Gastrocnemius medialis (tissue), 4 donors: Measurements from ENCODE around the gene ACTA1. TPM values are rescaled to one million over a fixed set of nuclear protein-coding genes. Genes with fewer than 3 reads are reported as not detected.
"Not testable (repeated sequence)": the region's sequence is repeated elsewhere in the genome, so short reads cannot be mapped to it uniquely, and the experiment has no call there.

Experiments used
- ATAC-seq, 2 donors: fragments of 150-250 bp; one replicate each; pipeline ENCODE4 v1.9.1; 2016
- DNase-seq, 2 donors: peaks; one replicate each; pipeline ENCODE4 v3.0.0-alpha.2; 2019
- H3K27ac ChIP-seq, 4 donors: fragments of 200-600 bp; sonication (generic); 1 replicate in 1 of 4; 2 replicates in 3 of 4; pipeline ENCODE4 v1.5.1; 2016 to 2018; ENCODE audit warnings: mild to moderate bottlenecking in 2 of 4, moderate library complexity in 1 of 4
- H3K27me3 ChIP-seq, 3 donors: fragments of 200-600 bp; sonication (generic) in 2 of 3; 1 replicate in 1 of 3; 2 replicates in 2 of 3; pipeline versions ENCODE4 v1.5.1 to v1.6.0; 2016 to 2019; ENCODE audit warnings: mild to moderate bottlenecking in 1 of 3, moderate library complexity in 1 of 3
- H3K36me3 ChIP-seq, 2 donors: fragments of 200-600 bp; sonication (generic) in 1 of 2; one replicate each; pipeline ENCODE4 v1.5.1; 2017 to 2018
- H3K4me1 ChIP-seq, 2 donors: fragments of 200-600 bp; sonication (generic) in 1 of 2; one replicate each; pipeline ENCODE4 v1.5.1; 2016 to 2017; ENCODE audit warnings: mild to moderate bottlenecking in 2 of 2
- H3K4me3 ChIP-seq, 4 donors: fragments of 200-600 bp; sonication (generic) in 3 of 4; 1 replicate in 1 of 4; 2 replicates in 3 of 4; pipeline ENCODE4 v1.5.1; 2016 to 2019; ENCODE audit warnings: mild to moderate bottlenecking in 2 of 4
- H3K9me3 ChIP-seq, 3 donors: fragments of 200-600 bp; sonication (generic) in 2 of 3; 1 replicate in 1 of 3; 2 replicates in 2 of 3; pipeline ENCODE4 v1.5.1; 2016 to 2019
- POLR2A ChIP-seq, 2 donors: fragments of 450-650 bp; IDR thresholded peaks; one replicate each; pipeline ENCODE4 v1.6.1; 2017; ENCODE audit warnings: antibody characterized with exemption in 2 of 2, mild to moderate bottlenecking in 2 of 2, moderate library complexity in 2 of 2
- in situ Hi-C, 4 donors: fragments of 200-750 bp; cut with MboI; loops; one replicate each; pipeline versions ENCODE4 v1.15.0 to v1.8.0; 2017; ENCODE audit warnings: low sequenced_read_pairs in 4 of 4
- intact Hi-C: fragments of 100-400 bp; cut with DNase I; formaldehyde crosslinking; loops from one replicate; pipeline ENCODE4 v1.15.1; 2023; ENCODE audit warnings: low total_unique reads
- total RNA-seq, 4 donors: library from RNA; depleted of rRNA; stranded (reverse); fragments of >200 nt; gene quantifications; one replicate each; pipeline versions ENCODE4 v1.1.0 to v1.2.3, GENCODE V29; 2016
- TF ChIP-seq, protein P1 (sequence below), 5 experiments: fragments of 450-650 bp in 3 of 5; fragments of 200-600 bp in 2 of 5; sonication (generic) in 2 of 5; IDR thresholded peaks in 4 of 5; conservative IDR thresholded peaks in 1 of 5; 1 replicate in 4 of 5; 2 replicates in 1 of 5; pipeline ENCODE4 v1.5.1; 2016 to 2019; ENCODE audit warnings: antibody characterized with exemption in 5 of 5, mild to moderate bottlenecking in 3 of 5, moderate library complexity in 3 of 5

Gene ACTA1
- total RNA-seq, 4 donors from 2014 or later = 2,912 to 35,934 (median 16,282) TPM

DNA sequence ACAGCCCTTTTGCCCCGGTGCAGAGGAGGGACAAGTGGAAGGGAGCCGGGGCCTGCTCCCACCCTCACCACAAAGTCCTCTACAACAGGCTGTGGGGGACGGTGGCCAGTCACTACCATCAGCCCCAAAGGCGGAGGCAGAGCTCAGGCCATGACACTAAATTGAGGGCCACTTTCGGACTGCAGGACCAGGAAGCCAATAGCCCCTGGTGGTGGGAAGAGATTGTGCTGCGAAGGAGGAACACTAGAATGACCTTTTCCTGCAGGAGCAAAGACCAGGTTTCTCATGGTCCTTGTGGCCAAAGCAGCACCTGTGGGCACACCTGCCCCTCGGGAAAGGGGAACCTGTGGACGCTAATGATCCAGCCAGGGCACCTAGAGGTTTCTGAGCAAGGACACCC is 30.3 kb downstream of the ACTA1 start:
- Histone ChIP-seq H3K4me3 (no peak overlapping the region), H3K36me3 (no peaks in the 10 kb centered on the region), H3K27me3 (no peaks in the 10 kb centered on the region), H3K9me3 (no peaks in the 10 kb centered on the region), H3K27ac (no peak overlapping the region), H3K4me1 (peaks cover 17% of the 10 kb centered on the region in 2 donors)
- in situ Hi-C loops = no loop called here
- TF ChIP-seq, protein P1, sequence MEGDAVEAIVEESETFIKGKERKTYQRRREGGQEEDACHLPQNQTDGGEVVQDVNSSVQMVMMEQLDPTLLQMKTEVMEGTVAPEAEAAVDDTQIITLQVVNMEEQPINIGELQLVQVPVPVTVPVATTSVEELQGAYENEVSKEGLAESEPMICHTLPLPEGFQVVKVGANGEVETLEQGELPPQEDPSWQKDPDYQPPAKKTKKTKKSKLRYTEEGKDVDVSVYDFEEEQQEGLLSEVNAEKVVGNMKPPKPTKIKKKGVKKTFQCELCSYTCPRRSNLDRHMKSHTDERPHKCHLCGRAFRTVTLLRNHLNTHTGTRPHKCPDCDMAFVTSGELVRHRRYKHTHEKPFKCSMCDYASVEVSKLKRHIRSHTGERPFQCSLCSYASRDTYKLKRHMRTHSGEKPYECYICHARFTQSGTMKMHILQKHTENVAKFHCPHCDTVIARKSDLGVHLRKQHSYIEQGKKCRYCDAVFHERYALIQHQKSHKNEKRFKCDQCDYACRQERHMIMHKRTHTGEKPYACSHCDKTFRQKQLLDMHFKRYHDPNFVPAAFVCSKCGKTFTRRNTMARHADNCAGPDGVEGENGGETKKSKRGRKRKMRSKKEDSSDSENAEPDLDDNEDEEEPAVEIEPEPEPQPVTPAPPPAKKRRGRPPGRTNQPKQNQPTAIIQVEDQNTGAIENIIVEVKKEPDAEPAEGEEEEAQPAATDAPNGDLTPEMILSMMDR (IDR thresholded peaks at IDR 0.05 in 4 of 5, conservative IDR thresholded peaks at IDR 0.05 in 1 of 5) = no peak
- no peak for TF ChIP-seq POLR2A (IDR thresholded peaks at IDR 0.05)
- ATAC-seq (no peak), DNase-seq (no peak)
- intact Hi-C loops = no loop called here

DNA sequence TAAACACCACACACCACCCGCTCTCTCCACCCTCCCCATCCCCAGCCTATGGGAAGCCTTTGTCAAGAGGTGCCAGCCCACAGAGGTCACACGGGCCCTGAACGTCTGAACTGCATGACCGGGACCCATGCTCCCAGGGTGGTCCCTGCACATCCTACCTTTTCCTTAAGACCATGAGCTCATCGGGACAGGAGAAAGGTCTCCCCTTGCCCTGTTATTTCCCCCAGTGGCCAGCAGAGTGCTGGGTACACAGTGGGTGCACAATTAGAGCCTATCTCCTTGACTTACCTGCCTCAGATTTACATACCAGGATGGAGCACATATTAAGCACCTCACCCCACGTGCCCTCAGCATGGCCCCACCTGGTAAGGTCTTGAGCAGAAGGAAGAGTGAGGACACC is 30.9 kb downstream of the ACTA1 start:
- ATAC-seq = no peak
- in situ Hi-C loops (no loop called here), intact Hi-C loops (no loop called here)
- Histone ChIP-seq H3K27me3 (no peaks in the 10 kb centered on the region), H3K4me3 (no peak overlapping the region), H3K4me1 (peaks cover 11 to 12% of the 10 kb centered on the region in 2 donors), H3K27ac (no peak overlapping the region), H3K9me3 (no peaks in the 10 kb centered on the region), H3K36me3 (no peaks in the 10 kb centered on the region)
- TF ChIP-seq, protein P1 (IDR thresholded peaks at IDR 0.05 in 4 of 5, conservative IDR thresholded peaks at IDR 0.05 in 1 of 5) = no peak
- no peak for TF ChIP-seq POLR2A (IDR thresholded peaks at IDR 0.05)
- DNase-seq = no peak

DNA sequence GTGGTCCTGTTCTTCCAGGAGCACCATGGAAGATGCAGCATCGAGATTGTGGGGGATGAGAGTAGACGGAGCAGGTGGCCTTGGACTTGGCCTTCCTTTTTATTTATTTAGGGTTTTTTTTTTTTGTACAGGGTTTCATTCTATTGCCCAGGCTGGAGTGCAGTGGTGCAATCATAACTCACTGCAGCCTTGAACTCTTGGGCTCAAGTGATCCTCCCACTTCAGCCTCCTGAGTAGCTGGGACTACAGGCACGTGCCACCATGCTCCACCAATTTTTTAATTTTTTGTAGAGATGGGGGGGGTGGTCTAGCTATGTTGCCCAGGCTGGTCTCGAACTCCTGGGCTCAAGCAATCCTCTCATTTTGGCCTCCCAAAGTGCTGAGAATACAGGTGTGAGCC is 31.6 kb downstream of the ACTA1 start:
- H3K27me3 ChIP-seq, in situ Hi-C loops, H3K4me3 ChIP-seq, DNase-seq, H3K27ac ChIP-seq, ATAC-seq, intact Hi-C loops, H3K9me3 ChIP-seq, H3K36me3 ChIP-seq, H3K4me1 ChIP-seq: not testable (repeated sequence)

DNA sequence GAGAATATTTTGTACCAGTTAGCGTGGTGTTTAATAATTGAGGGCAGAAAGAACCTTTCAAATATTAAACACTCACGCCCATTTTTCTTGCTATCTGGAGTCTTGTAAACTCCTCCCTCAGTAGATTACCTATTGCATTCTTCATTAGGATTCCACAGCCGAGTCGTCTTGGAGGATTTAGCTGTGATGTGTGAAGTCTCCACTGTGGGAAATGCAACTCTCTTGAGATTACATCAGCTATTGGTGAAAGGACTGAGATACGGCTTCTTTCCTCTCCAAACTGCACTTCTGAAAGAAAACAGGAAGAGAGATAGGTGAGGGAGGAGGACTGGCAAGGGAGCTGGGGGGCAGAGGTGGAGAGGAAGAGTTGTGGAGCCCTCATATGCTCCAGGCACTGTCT is 36.1 kb downstream of the ACTA1 start:
- DNase-seq = no peak
- in situ Hi-C loops = no loop called here
- ATAC-seq = no peak
- Histone ChIP-seq H3K27ac (no peak overlapping the region), H3K36me3 (no peaks in the 10 kb centered on the region), H3K9me3 (no peaks in the 10 kb centered on the region), H3K4me3 (no peak overlapping the region), H3K4me1 (no peaks in the 10 kb centered on the region), H3K27me3 (no peaks in the 10 kb centered on the region)
- no peak for TF ChIP-seq POLR2A (IDR thresholded peaks at IDR 0.05)
- TF ChIP-seq, protein P1 (IDR thresholded peaks at IDR 0.05 in 4 of 5, conservative IDR thresholded peaks at IDR 0.05 in 1 of 5) = no peak
- intact Hi-C loops = no loop called here

DNA sequence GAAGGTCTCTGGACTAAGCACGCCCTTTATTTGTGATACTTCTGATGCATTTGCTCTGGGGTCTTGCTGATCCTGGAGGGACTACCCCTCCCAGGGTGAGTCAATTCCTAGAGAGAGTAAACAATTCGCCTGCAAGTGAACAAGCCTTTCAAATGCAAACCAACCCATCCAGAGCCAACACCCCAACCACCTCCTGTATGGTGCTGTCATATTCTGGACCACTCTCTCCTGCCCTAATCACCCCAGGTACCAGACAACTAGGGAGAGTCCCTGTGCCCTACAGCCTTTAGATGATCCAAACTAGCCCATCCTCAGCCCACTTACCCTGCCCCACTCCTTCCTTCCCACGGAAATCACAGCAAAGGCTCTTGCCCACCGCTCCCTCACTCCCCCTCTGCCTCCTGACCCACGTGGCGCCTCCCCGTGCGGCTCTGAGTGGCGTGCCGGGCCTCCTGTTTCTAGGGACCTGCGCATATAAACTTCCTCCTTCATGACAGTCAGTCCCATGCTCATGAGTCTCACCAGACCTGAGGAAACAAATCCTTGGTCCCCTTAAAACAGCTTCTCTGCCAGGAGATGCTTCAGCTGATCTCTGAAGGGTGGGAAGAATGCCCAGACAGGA is 37.2 kb downstream of the ACTA1 start:
- no peaks in the 10 kb centered on the region for H3K36me3 ChIP-seq
- H3K27me3 ChIP-seq = no peaks in the 10 kb centered on the region
- no peak overlapping the region for H3K27ac ChIP-seq
- TF ChIP-seq POLR2A (IDR thresholded peaks at IDR 0.05) = no peak
- TF ChIP-seq, protein P1 (IDR thresholded peaks at IDR 0.05 in 4 of 5, conservative IDR thresholded peaks at IDR 0.05 in 1 of 5) = no peak
- no peak for ATAC-seq
- DNase-seq = no peak
- in situ Hi-C loops (no loop called here), intact Hi-C loops (no loop called here)
- no peaks in the 10 kb centered on the region for H3K9me3 ChIP-seq
- H3K4me1 ChIP-seq = no peaks in the 10 kb centered on the region
- no peak overlapping the region for H3K4me3 ChIP-seq

DNA sequence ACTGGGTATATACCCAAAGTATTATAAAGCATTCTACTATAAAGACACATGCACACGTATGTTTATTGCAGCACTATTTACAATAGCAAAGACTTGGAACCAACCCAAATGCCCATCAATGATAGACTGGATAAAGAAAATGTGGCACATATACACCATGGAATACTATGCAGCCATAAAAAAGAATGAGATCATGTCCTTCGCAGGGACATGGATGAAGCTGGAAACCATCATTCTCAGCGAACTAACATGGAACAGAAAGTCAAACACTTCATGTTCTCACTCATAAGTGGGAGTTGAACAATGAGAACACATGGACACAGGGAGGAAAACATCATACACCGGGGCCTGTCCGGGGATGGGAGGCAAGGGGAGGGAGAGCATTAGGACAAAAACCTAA is 39.4 kb downstream of the ACTA1 start:
- H3K4me3 ChIP-seq, H3K4me1 ChIP-seq, H3K27me3 ChIP-seq, in situ Hi-C loops, DNase-seq, H3K9me3 ChIP-seq, H3K36me3 ChIP-seq, ATAC-seq, intact Hi-C loops, H3K27ac ChIP-seq: not testable (repeated sequence)
